HepG2 (cell line): ENCODE results near the gene FAM83E. TPM values are rescaled to one million over a fixed set of nuclear protein-coding genes. Genes with fewer than 3 reads are reported as not detected.

Source experiments
- AKAP8 ChIP-seq: sonication (generic); formaldehyde crosslinking; IDR thresholded peaks from 2 replicates; pipeline ENCODE4 v1.5.1; 2020; ENCODE audit warnings: mild to moderate bottlenecking, missing genetic modification reagents
- ASH2L ChIP-seq: fragments of 300-600, 200-600 bp; sonication (generic); IDR thresholded peaks from 2 replicates; pipeline ENCODE4 v1.7.0; 2017; ENCODE audit warnings: low read depth, mild to moderate bottlenecking, moderate library complexity, mixed read lengths, low read length; ENCODE audit not compliant: insufficient read length
- FOXP1 ChIP-seq, 2 experiments: fragments of 450-650 bp in 1 of 2; IDR thresholded peaks; 2 replicates each; pipeline ENCODE4 v1.6.1; 2017 to 2018; ENCODE audit warnings: antibody characterized with exemption in 1 of 2
- GFI1 ChIP-seq: sonication (generic); formaldehyde crosslinking; IDR thresholded peaks from 2 replicates; pipeline ENCODE4 v1.5.0; 2020; ENCODE audit warnings: missing genetic modification reagents, mild to moderate bottlenecking, borderline replicate concordance
- HOXA5 ChIP-seq: sonication (generic); formaldehyde crosslinking; IDR thresholded peaks from 2 replicates; pipeline ENCODE4 v1.4.0; 2020; ENCODE audit warnings: missing genetic modification reagents
- MAX ChIP-seq: IDR thresholded peaks from 2 replicates; pipeline ENCODE4 v1.6.1; 2012; ENCODE audit warnings: inconsistent platforms
- MEIS2 ChIP-seq: sonication (generic); formaldehyde crosslinking; IDR thresholded peaks from 2 replicates; pipeline ENCODE4 v1.9.0; 2021; ENCODE audit warnings: mild to moderate bottlenecking, missing genetic modification reagents
- MTA1 ChIP-seq: sonication (generic); formaldehyde crosslinking; IDR thresholded peaks from 2 replicates; pipeline ENCODE4 v1.4.0; 2020; ENCODE audit warnings: missing genetic modification reagents, mild to moderate bottlenecking, borderline replicate concordance
- MYC ChIP-seq: sonication (generic); formaldehyde crosslinking; IDR thresholded peaks from 2 replicates; pipeline ENCODE4 v1.9.0; 2021; ENCODE audit warnings: missing genetic modification reagents, borderline replicate concordance
- NR2F2 ChIP-seq: IDR thresholded peaks from 2 replicates; pipeline ENCODE4 v1.6.1; 2012; ENCODE audit warnings: low read depth, inconsistent platforms, borderline replicate concordance
- PTBP1 ChIP-seq: fragments of 200-400 bp; formaldehyde crosslinking; IDR thresholded peaks from 2 replicates; pipeline ENCODE4 v1.6.1; 2018; ENCODE audit warnings: low read length, low read depth; ENCODE audit not compliant: poor library complexity, severe bottlenecking
- SATB2 ChIP-seq: sonication (generic); formaldehyde crosslinking; IDR thresholded peaks from 2 replicates; pipeline ENCODE4 v1.5.0; 2020; ENCODE audit warnings: missing genetic modification reagents
- SNAI1 ChIP-seq: sonication (generic); formaldehyde crosslinking; IDR thresholded peaks from 2 replicates; pipeline ENCODE4 v1.5.0; 2020; ENCODE audit warnings: mild to moderate bottlenecking, missing genetic modification reagents, borderline replicate concordance
- TFE3 ChIP-seq: IDR thresholded peaks from 2 replicates; pipeline ENCODE4 v1.6.1; 2016
- THYN1 ChIP-seq: sonication (generic); formaldehyde crosslinking; IDR thresholded peaks from 2 replicates; pipeline ENCODE4 v1.8.1; 2023; ENCODE audit warnings: low read depth, mild to moderate bottlenecking, moderate library complexity, missing genetic modification reagents, borderline replicate concordance
- U2AF2 ChIP-seq: fragments of 200-400 bp; formaldehyde crosslinking; IDR thresholded peaks from 2 replicates; pipeline ENCODE4 v1.6.1; 2017; ENCODE audit warnings: low read depth, mild to moderate bottlenecking, low read length
- ZBTB4 ChIP-seq: sonication (generic); formaldehyde crosslinking; IDR thresholded peaks from 2 replicates; pipeline ENCODE4 v1.4.0; 2020; ENCODE audit warnings: missing genetic modification reagents, mild to moderate bottlenecking, borderline replicate concordance
- ZNF121 ChIP-seq: sonication (generic); formaldehyde crosslinking; IDR thresholded peaks from 2 replicates; pipeline ENCODE4 v1.5.0; 2020; ENCODE audit warnings: mild to moderate bottlenecking, missing genetic modification reagents
- ZNF160 ChIP-seq: sonication (generic); formaldehyde crosslinking; IDR thresholded peaks from 2 replicates; pipeline ENCODE4 v1.8.0; 2022; ENCODE audit warnings: mild to moderate bottlenecking, inconsistent platforms, missing genetic modification reagents
- ZNF589 ChIP-seq: sonication (generic); formaldehyde crosslinking; conservative IDR thresholded peaks from 2 replicates; pipeline ENCODE4 v1.8.0; 2022; ENCODE audit warnings: mild to moderate bottlenecking, moderate library complexity, missing genetic modification reagents
- ZNF724P ChIP-seq: sonication (generic); formaldehyde crosslinking; IDR thresholded peaks from 2 replicates; pipeline ENCODE4 v1.8.0; 2022; ENCODE audit warnings: missing genetic modification reagents, borderline replicate concordance
- ZNF747 ChIP-seq: sonication (generic); formaldehyde crosslinking; IDR thresholded peaks from 2 replicates; pipeline ENCODE4 v1.8.1; 2023; ENCODE audit warnings: missing genetic modification reagents, mild to moderate bottlenecking, borderline replicate concordance
- ZNF792 ChIP-seq: IDR thresholded peaks from 2 replicates; pipeline ENCODE4 v1.6.1; 2016
- polyA plus RNA-seq, 8 experiments: library from polyadenylated mRNA; depleted of rRNA in 3 of 8; stranded (reverse) in 7 of 8; unstranded in 1 of 8; fragments of >200 nt; fragmentation: Illumina TruSeq in 4 of 8; extraction: Trizol in 4 of 8; gene quantifications; 2 replicates each; pipeline versions ENCODE4 v1.2.1 to v1.2.3, GENCODE V29; 2011 to 2016; ENCODE audit warnings: low read depth in 4 of 8, missing spikeins in 1 of 8, mixed read lengths in 1 of 8; ENCODE audit not compliant: insufficient read depth in 1 of 8
- total RNA-seq, 5 experiments: library from RNA; depleted of rRNA; stranded (reverse); fragments of >200 nt; fragmentation: Illumina TruSeq; extraction: Trizol; gene quantifications; 2 replicates each; pipeline ENCODE4 v1.2.3, GENCODE V29; 2016; ENCODE audit warnings: low read depth in 1 of 5
- TF ChIP-seq, protein P1 (sequence below): IDR thresholded peaks from 2 replicates; pipeline ENCODE4 v1.6.1; 2016; ENCODE audit warnings: control low read depth

Gene FAM83E
- total and polyA plus RNA-seq, 2 of the 13 experiments (the other 11 are each of a cell fraction or from before 2014, with no cell fraction given) = 0.18 to 0.60 TPM

- TF ChIP-seq ZBTB4 (CRISPR knock-in tag) (no peak), SNAI1 (no peak), TFE3 (no peak), MAX (peak; percentile 59; the same call in 1 of the 2 replicates), SATB2 (CRISPR knock-in tag) (no peak), ZNF747 (no peak), NR2F2 (no peak), MEIS2 (CRISPR knock-in tag) (no peak), ZNF792 (CRISPR knock-in tag) (no peak), GFI1 (CRISPR knock-in tag) (0 out of 2 replicates have a peak, but pooled peaks have one; percentile 5), MTA1 (CRISPR knock-in tag) (no peak), AKAP8 (no peak), ASH2L (peak; percentile 20), PTBP1 (no peak), ZNF160 (CRISPR knock-in tag) (no peak), U2AF2 (no peak), THYN1 (no peak), FOXP1 (IDR thresholded peaks at IDR 0.05) (no peak), FOXP1 (CRISPR knock-in tag; IDR thresholded peaks at IDR 0.05) (no peak), MYC (CRISPR knock-in tag) (no peak), HOXA5 (CRISPR knock-in tag) (0 out of 2 replicates have a peak, but pooled peaks have one; percentile 11), ZNF724P (CRISPR knock-in tag) (no peak), ZNF121 (CRISPR knock-in tag) (no peak), ZNF589 (CRISPR knock-in tag) (no peak)
- TF ChIP-seq, protein P1, sequence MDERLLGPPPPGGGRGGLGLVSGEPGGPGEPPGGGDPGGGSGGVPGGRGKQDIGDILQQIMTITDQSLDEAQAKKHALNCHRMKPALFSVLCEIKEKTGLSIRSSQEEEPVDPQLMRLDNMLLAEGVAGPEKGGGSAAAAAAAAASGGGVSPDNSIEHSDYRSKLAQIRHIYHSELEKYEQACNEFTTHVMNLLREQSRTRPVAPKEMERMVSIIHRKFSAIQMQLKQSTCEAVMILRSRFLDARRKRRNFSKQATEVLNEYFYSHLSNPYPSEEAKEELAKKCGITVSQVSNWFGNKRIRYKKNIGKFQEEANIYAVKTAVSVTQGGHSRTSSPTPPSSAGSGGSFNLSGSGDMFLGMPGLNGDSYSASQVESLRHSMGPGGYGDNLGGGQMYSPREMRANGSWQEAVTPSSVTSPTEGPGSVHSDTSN (CRISPR knock-in tag) = no peak
Measured at GRCh38 chr19:48635263-48635965, 20.5 kb upstream of the FAM83E start (continued).
